NT2/D1 (cell line): ENCODE data around the gene TMEM63A.

Experiments used
- DNase-seq: peaks from one replicate; pipeline ENCODE4 v3.0.0-alpha.2; 2011; ENCODE audit warnings: low read depth, low spot score
- H3K27me3 ChIP-seq: 2 replicates; pipeline ENCODE4 v1.6.0; 2011; ENCODE audit warnings: mild to moderate bottlenecking; ENCODE audit not compliant: insufficient read length, insufficient read depth
- H3K36me3 ChIP-seq: 2 replicates; pipeline ENCODE4 v1.6.1; 2011; ENCODE audit warnings: mild to moderate bottlenecking, low read length, mixed read lengths; ENCODE audit not compliant: insufficient read depth, insufficient read length
- H3K4me1 ChIP-seq: 2 replicates; pipeline ENCODE4 v1.5.1; 2011; ENCODE audit not compliant: insufficient read depth, insufficient read length
- H3K4me3 ChIP-seq: 2 replicates; pipeline ENCODE4 v1.5.1; 2011; ENCODE audit warnings: low read depth; ENCODE audit not compliant: insufficient read length
- H3K9ac ChIP-seq: 2 replicates; pipeline ENCODE4 v1.6.0; 2011; ENCODE audit warnings: low read depth; ENCODE audit not compliant: insufficient read length
- H3K9me3 ChIP-seq: 2 replicates; pipeline ENCODE4 v1.5.1; 2011; ENCODE audit warnings: mild to moderate bottlenecking, low read length; ENCODE audit not compliant: insufficient read depth
- SUZ12 ChIP-seq: IDR thresholded peaks from 2 replicates; pipeline ENCODE4 v1.6.1; 2011; ENCODE audit not compliant: insufficient read length, insufficient read depth; ENCODE audit errors: extremely low read depth
- YY1 ChIP-seq: IDR thresholded peaks from 2 replicates; pipeline ENCODE4 v1.6.1; 2011; ENCODE audit not compliant: insufficient read length, insufficient read depth
- ZNF274 ChIP-seq: IDR thresholded peaks from 2 replicates; pipeline ENCODE4 v1.6.1; 2011; ENCODE audit warnings: mild to moderate bottlenecking, low read depth, low read length

TMEM63A gene

GRCh38 chr1:225845571-225846259 lies 36.5 kb downstream of the TMEM63A start:
- H3K36me3 ChIP-seq: peaks cover 77% of the 10 kb centered on the region
- peak; percentile 93 for DNase-seq
- TF ChIP-seq YY1: no peak
- TF ChIP-seq SUZ12: no peak
- no peak for TF ChIP-seq ZNF274
- peaks cover 19% of the 10 kb centered on the region for H3K4me1 ChIP-seq
- peaks cover 13% of the 10 kb centered on the region; the same call in 1 of the 2 replicates for H3K9me3 ChIP-seq
- H3K9ac ChIP-seq: peak overlapping the region; percentile 11
- no peak overlapping the region for H3K4me3 ChIP-seq
- H3K27me3 ChIP-seq: no peaks in the 10 kb centered on the region

- no peak for TF ChIP-seq SUZ12
- no peak for TF ChIP-seq ZNF274
- no peak for TF ChIP-seq YY1
- no peak overlapping the region for H3K4me3 ChIP-seq
- H3K9ac ChIP-seq: no peak overlapping the region
- peaks cover 83% of the 10 kb centered on the region for H3K36me3 ChIP-seq
- peaks cover 7% of the 10 kb centered on the region; the same call in 1 of the 2 replicates for H3K9me3 ChIP-seq
- DNase-seq: no peak
- H3K4me1 ChIP-seq: peaks cover 19% of the 10 kb centered on the region
- H3K27me3 ChIP-seq: no peaks in the 10 kb centered on the region
Measured at GRCh38 chr1:225845097-225845496, 37.1 kb downstream of the TMEM63A start.

- Histone ChIP-seq H3K9me3 (peaks cover under 1% of the 10 kb centered on the region; the same call in 1 of the 2 replicates), H3K4me3 (no peak overlapping the region), H3K4me1 (peaks cover 22% of the 10 kb centered on the region), H3K27me3 (no peaks in the 10 kb centered on the region), H3K36me3 (peaks cover 86% of the 10 kb centered on the region), H3K9ac (no peak overlapping the region)
- no peak for TF ChIP-seq YY1
- TF ChIP-seq SUZ12: no peak
- TF ChIP-seq ZNF274: no peak
- no peak for DNase-seq
Measured at GRCh38 chr1:225844236-225845061, 37.7 kb downstream of the TMEM63A start.

- H3K9me3 ChIP-seq: no peaks in the 10 kb centered on the region
- peaks cover 24% of the 10 kb centered on the region for H3K4me1 ChIP-seq
- no peak overlapping the region for H3K9ac ChIP-seq
- TF ChIP-seq SUZ12: no peak
- no peak for TF ChIP-seq ZNF274
- TF ChIP-seq YY1: no peak
- no peak for DNase-seq
- H3K4me3 ChIP-seq: no peak overlapping the region
- H3K36me3 ChIP-seq: peaks cover 91% of the 10 kb centered on the region
- no peaks in the 10 kb centered on the region for H3K27me3 ChIP-seq
Measured at GRCh38 chr1:225843426-225843795, 38.8 kb downstream of the TMEM63A start.

DNA sequence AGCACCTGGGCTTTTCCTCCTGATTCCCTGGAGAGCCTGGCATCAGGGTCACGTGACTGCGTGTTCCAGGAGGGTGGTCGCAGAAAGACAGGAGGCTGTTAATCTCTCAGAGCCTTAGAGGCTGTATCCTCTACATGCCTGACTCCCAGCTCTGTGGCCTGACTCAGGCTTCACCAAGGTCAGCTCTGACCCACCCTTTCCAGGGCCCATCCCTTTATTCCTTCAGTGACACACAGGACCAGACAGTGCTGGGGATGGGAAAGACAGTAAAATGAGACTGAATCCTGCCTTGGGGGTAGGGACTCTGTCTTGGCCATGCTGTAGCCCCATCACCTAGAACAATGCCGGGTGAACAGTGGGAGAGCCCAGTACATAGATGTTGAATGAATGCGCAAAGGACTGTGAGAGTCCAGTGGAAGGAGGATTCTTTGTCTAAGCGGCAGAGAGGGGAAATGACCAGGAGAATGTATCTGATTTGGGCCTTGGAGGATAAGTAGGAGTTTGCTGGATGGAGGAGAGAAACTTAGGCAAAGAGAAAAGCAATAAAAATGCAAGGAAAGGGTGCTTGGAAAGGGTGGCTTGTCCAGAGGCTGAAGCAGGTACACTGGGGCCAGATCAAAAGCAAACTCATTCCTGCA lies 39.3 kb downstream of the TMEM63A start:
- TF ChIP-seq YY1 (no peak), ZNF274 (no peak), SUZ12 (no peak)
- Histone ChIP-seq H3K4me1 (peaks cover 24% of the 10 kb centered on the region), H3K36me3 (peaks cover 91% of the 10 kb centered on the region), H3K9ac (no peak overlapping the region), H3K27me3 (no peaks in the 10 kb centered on the region), H3K9me3 (no peaks in the 10 kb centered on the region), H3K4me3 (no peak overlapping the region)
- no peak for DNase-seq

- DNase-seq: no peak
- peaks cover 83% of the 10 kb centered on the region for H3K36me3 ChIP-seq
- H3K4me3 ChIP-seq: no peak overlapping the region
- H3K9me3 ChIP-seq: no peaks in the 10 kb centered on the region
- H3K27me3 ChIP-seq: no peaks in the 10 kb centered on the region
- peaks cover 25% of the 10 kb centered on the region for H3K4me1 ChIP-seq
- no peak overlapping the region for H3K9ac ChIP-seq
- TF ChIP-seq YY1: no peak
- TF ChIP-seq ZNF274: no peak
- no peak for TF ChIP-seq SUZ12
Measured at GRCh38 chr1:225842074-225842473, 40.1 kb downstream of the TMEM63A start.

- no peak for TF ChIP-seq YY1
- no peak for TF ChIP-seq ZNF274
- TF ChIP-seq SUZ12: no peak
- Histone ChIP-seq H3K9me3 (no peaks in the 10 kb centered on the region), H3K4me3 (no peak overlapping the region), H3K27me3 (no peaks in the 10 kb centered on the region), H3K36me3 (peaks cover 78% of the 10 kb centered on the region), H3K9ac (no peak overlapping the region), H3K4me1 (peaks cover 20% of the 10 kb centered on the region)
- no peak for DNase-seq
Measured at GRCh38 chr1:225840713-225841112, 41.5 kb downstream of the TMEM63A start.
